Fibroblast of pulmonary artery (primary cell): ENCODE data around the gene CCT5.

ENCODE experiments used
- DNase-seq: peaks from one replicate; pipeline ENCODE4 v3.0.0-alpha.2; 2010; ENCODE audit warnings: low read depth
- H3K4me3 ChIP-seq: replicated peaks from 2 replicates; pipeline ENCODE4 v1.5.1; 2011; ENCODE audit warnings: low read depth, mild to moderate bottlenecking, control low read depth, low read length, moderate library complexity
- CTCF ChIP-seq: IDR thresholded peaks from 2 replicates; pipeline ENCODE4 v1.5.1; 2011; ENCODE audit warnings: mild to moderate bottlenecking, control low read depth, low read length, inconsistent platforms; ENCODE audit errors: missing control alignments

CCT5 gene

GRCh38 chr5:10300246-10300645 is 50.2 kb downstream of the CCT5 start:
- DNase-seq: no peak
- TF ChIP-seq CTCF: no peak
- no peak overlapping the region for H3K4me3 ChIP-seq

- DNase-seq: no peak
- no peak overlapping the region for H3K4me3 ChIP-seq
- TF ChIP-seq CTCF: no peak
Observed at GRCh38 chr5:10301266-10301665, 51.2 kb downstream of the CCT5 start.

GRCh38 chr5:10301842-10302610 is 51.9 kb downstream of the CCT5 start:
- H3K4me3 ChIP-seq: no peak overlapping the region
- no peak for DNase-seq
- TF ChIP-seq CTCF: no peak

GRCh38 chr5:10303201-10303600 is 53.1 kb downstream of the CCT5 start:
- H3K4me3 ChIP-seq: no peak overlapping the region
- no peak for DNase-seq
- no peak for TF ChIP-seq CTCF

- H3K4me3 ChIP-seq: no peak overlapping the region
- TF ChIP-seq CTCF: no peak
- DNase-seq: no peak
Observed at GRCh38 chr5:10303699-10304170, 53.7 kb downstream of the CCT5 start.

- TF ChIP-seq CTCF: no peak
- H3K4me3 ChIP-seq: no peak overlapping the region
- no peak for DNase-seq
Observed at GRCh38 chr5:10304932-10305331, 54.9 kb downstream of the CCT5 start.

- no peak for TF ChIP-seq CTCF
- H3K4me3 ChIP-seq: no peak overlapping the region
Observed at GRCh38 chr5:10306114-10306513, 56.0 kb downstream of the CCT5 start.

More at GRCh38 chr5:10306114-10306513, 56.0 kb downstream of the CCT5 start:
- no peak for DNase-seq
